Loucy (cell line): Measurements from ENCODE around the gene PKP3.

Experiments
- H2AFZ ChIP-seq: fragments of 200-600 bp; sonication (generic); 2 replicates; pipeline ENCODE4 v1.6.0; 2016; ENCODE audit warnings: antibody characterized with exemption, mild to moderate bottlenecking, low read length, moderate library complexity
- H3F3A ChIP-seq: fragments of 200-600 bp; 2 replicates; pipeline ENCODE4 v1.6.0; 2016; ENCODE audit warnings: antibody characterized with exemption, low read depth, mild to moderate bottlenecking
- H3K27me3 ChIP-seq: fragments of 200-600 bp; sonication (generic); 2 replicates; pipeline ENCODE4 v1.6.1; 2014; ENCODE audit warnings: low read length, mild to moderate bottlenecking; ENCODE audit not compliant: insufficient read depth, poor library complexity, severe bottlenecking
- H3K36me3 ChIP-seq: fragments of 200-600 bp; sonication (generic); 2 replicates; pipeline ENCODE4 v1.6.1; 2016; ENCODE audit warnings: low read length; ENCODE audit not compliant: insufficient read depth
- H3K4me1 ChIP-seq: fragments of 200-600 bp; sonication (generic); 2 replicates; pipeline ENCODE4 v1.5.1; 2014; ENCODE audit warnings: low read length, mild to moderate bottlenecking; ENCODE audit not compliant: insufficient read depth, poor library complexity, severe bottlenecking
- H3K4me2 ChIP-seq: fragments of 200-600 bp; sonication (generic); 2 replicates; pipeline ENCODE4 v1.6.0; 2014; ENCODE audit warnings: antibody characterized with exemption, low read length, low read depth, mild to moderate bottlenecking; ENCODE audit not compliant: poor library complexity, severe bottlenecking
- H3K4me3 ChIP-seq: fragments of 200-600 bp; sonication (generic); 2 replicates; pipeline ENCODE4 v1.5.1; 2014; ENCODE audit warnings: low read length, mild to moderate bottlenecking, mixed read lengths; ENCODE audit not compliant: poor library complexity, severe bottlenecking
- H3K79me2 ChIP-seq: fragments of 200-600 bp; sonication (generic); 2 replicates; pipeline ENCODE4 v1.6.1; 2014; ENCODE audit warnings: low read length; ENCODE audit not compliant: insufficient read depth
- H3K9ac ChIP-seq: fragments of 200-600 bp; sonication (generic); 2 replicates; pipeline ENCODE4 v1.6.0; 2014; ENCODE audit warnings: mild to moderate bottlenecking, low read depth, low read length, moderate library complexity; ENCODE audit not compliant: poor library complexity, severe bottlenecking
- H3K9me2 ChIP-seq: fragments of 200-600 bp; sonication (generic); replicated peaks from 2 replicates; pipeline ENCODE4 v1.6.1; 2016; ENCODE audit warnings: low read depth, low read length, mixed read lengths
- H3K9me3 ChIP-seq: fragments of 200-600 bp; sonication (generic); 2 replicates; pipeline ENCODE4 v1.6.1; 2014; ENCODE audit warnings: mild to moderate bottlenecking, antibody characterized with exemption, low read length, low read depth; ENCODE audit not compliant: insufficient read depth
- H4K20me1 ChIP-seq: fragments of 200-600 bp; sonication (generic); 2 replicates; pipeline ENCODE4 v1.6.0; 2014; ENCODE audit warnings: antibody characterized with exemption, low read length, mild to moderate bottlenecking; ENCODE audit not compliant: insufficient read depth, poor library complexity, severe bottlenecking
- CTCF ChIP-seq: fragments of 200-600 bp; sonication (generic); conservative IDR thresholded peaks from 2 replicates; pipeline ENCODE4 v1.5.1; 2014; ENCODE audit warnings: mild to moderate bottlenecking, antibody characterized with exemption, low read length
- EZH2phosphoT487 ChIP-seq: fragments of 200-600 bp; IDR thresholded peaks from 2 replicates; pipeline ENCODE4 v1.6.1; 2018; ENCODE audit warnings: antibody characterized with exemption, mild to moderate bottlenecking, moderate library complexity, borderline replicate concordance

Gene PKP3

GRCh38 chr11:445765-446588 is 52.0 kb downstream of the PKP3 start:
- H3K9ac ChIP-seq = no peak overlapping the region

DNA sequence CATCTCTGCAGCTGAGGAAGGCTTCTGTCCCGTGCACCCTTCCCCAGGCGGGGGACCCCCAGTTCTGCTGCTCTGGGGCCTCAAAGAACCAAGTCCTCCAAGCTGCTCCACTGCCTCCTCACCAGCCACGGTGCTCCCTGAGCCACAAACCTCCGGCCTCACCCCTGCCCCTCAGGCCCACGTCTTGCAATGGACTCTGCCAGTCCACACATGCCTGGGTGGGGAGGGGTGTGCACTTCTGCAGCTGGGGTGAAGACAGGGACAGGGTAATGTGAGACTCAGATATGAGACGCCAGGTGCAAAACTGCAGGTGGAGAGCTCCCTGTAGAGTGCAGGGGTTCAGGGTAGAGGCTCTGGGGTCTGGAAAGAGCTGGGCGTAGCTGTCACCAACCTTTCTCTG is 52.9 kb downstream of the PKP3 start:
- Histone ChIP-seq H3K4me2 (no peak overlapping the region), H3K9me3 (no peaks in the 10 kb centered on the region), H3K79me2 (peaks cover 17% of the 10 kb centered on the region; the same call in 1 of the 2 replicates), H3K9me2 (no peaks in the 10 kb centered on the region), H3K9ac (no peak overlapping the region), H3K4me3 (no peak overlapping the region), H2AFZ (no peak overlapping the region; the same call in 1 of the 2 replicates), H3K27me3 (no peaks in the 10 kb centered on the region), H4K20me1 (peaks cover 9% of the 10 kb centered on the region), H3F3A (0 out of 2 replicates have a peak, but pooled peaks cover 6% of the 10 kb centered on the region), H3K4me1 (peaks cover 23% of the 10 kb centered on the region), H3K36me3 (no peaks in the 10 kb centered on the region)
- TF ChIP-seq EZH2phosphoT487 (no peak), CTCF (no peak)

More at GRCh38 chr11:445765-446588, 52.0 kb downstream of the PKP3 start:
- H3K79me2 ChIP-seq = peaks cover 8% of the 10 kb centered on the region; the same call in 1 of the 2 replicates
- no peaks in the 10 kb centered on the region for H3K9me3 ChIP-seq
- H3K4me1 ChIP-seq = peaks cover 14% of the 10 kb centered on the region
- no peak overlapping the region for H3K4me3 ChIP-seq
- H2AFZ ChIP-seq = no peak overlapping the region
- H3F3A ChIP-seq = 0 out of 2 replicates have a peak, but pooled peaks cover 6% of the 10 kb centered on the region
- no peaks in the 10 kb centered on the region for H3K9me2 ChIP-seq
- no peaks in the 10 kb centered on the region for H4K20me1 ChIP-seq
- TF ChIP-seq CTCF = no peak
- TF ChIP-seq EZH2phosphoT487 = no peak
- H3K36me3 ChIP-seq = no peaks in the 10 kb centered on the region
- no peak overlapping the region for H3K4me2 ChIP-seq
- H3K27me3 ChIP-seq = no peaks in the 10 kb centered on the region

DNA sequence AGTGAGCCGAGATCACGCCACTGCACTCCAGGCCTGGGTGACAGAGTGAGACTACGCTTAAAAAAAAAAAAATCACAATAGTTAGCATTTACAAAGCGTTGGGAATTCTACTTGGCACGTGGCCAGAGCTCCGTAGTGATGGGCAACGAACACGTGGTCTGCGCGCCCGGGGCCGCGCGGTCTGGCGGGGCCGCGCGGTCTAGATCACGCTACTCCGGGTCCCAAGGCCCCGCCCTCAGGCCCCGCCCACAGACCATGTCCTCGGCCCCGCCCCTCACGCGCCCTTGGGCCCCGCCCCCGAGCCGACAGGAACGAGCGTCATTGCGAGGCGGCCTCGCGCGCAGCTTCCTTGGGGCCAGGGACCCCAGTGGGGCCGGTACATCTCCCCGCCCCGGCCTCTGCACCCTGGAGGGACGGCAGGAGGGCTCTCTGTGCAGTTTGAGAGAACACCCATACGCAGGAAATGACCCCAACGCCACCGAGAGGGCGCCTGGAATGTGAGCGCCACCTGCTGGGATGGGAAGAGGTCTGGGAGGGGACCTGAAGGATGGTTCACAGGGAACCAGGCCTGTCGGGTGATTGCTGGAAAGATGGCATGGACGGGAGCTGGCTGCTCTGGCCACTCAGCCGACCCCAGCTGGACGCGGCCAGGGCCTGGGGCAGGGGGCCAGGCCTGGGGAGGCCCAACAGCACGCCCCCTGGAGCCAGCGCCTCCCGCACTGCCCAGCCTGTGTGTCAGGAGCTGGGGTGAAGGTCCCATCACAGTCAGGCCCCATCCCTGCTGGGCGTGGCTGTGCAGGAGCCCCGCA is 54.1 kb downstream of the PKP3 start:
- Histone ChIP-seq H3K9me3 (no peaks in the 10 kb centered on the region), H3K36me3 (no peaks in the 10 kb centered on the region), H3K9ac (peak overlapping the region; percentile 73), H3F3A (0 out of 2 replicates have a peak, but pooled peaks cover 6% of the 10 kb centered on the region), H3K27me3 (no peaks in the 10 kb centered on the region), H3K4me3 (peak overlapping the region; percentile 77), H3K4me1 (peaks cover 29% of the 10 kb centered on the region), H4K20me1 (peaks cover 15% of the 10 kb centered on the region), H3K9me2 (no peaks in the 10 kb centered on the region), H3K4me2 (peak overlapping the region; percentile 78), H2AFZ (peak overlapping the region; percentile 40), H3K79me2 (peaks cover 27% of the 10 kb centered on the region; the same call in 1 of the 2 replicates)
- TF ChIP-seq EZH2phosphoT487 = no peak
- peak; percentile 85 for TF ChIP-seq CTCF
